ENCODE data around the gene ITGB7. TPM values are rescaled to one million over a fixed set of nuclear protein-coding genes. Genes with fewer than 3 reads are reported as not detected.

Gene ITGB7
- total and polyA plus RNA-seq, 2 of the 4 experiments (the other 2 are of a cell fraction) = 0.18 to 0.44 TPM

GRCh38 chr12:53161119-53161911, 45.7 kb downstream of the ITGB7 start:
- in situ Hi-C loops (cut with MboI; ENCODE audit: low sequenced_read_pairs) (no loop called here), dilution Hi-C loops (cut with HindIII; ENCODE audit: low sequenced_read_pairs, unreplicated experiment) (no loop called here), intact Hi-C loops (cut with micrococcal nuclease) (no loop called here)
- Histone ChIP-seq H4K8ac (ENCODE audit: low read depth in 2 of 2, low read length in 2 of 2) (no peak overlapping the region), H3K4me3 (ENCODE audit: insufficient read depth, low read depth, low read length) (no peak overlapping the region), H2BK20ac (ENCODE audit: low read depth, low read length) (no peak overlapping the region), H3K56ac (ENCODE audit: extremely low read depth, insufficient read depth, low read length) (no peak overlapping the region), H2BK120ac (ENCODE audit: low read depth, low read length) (no peak overlapping the region), H3K9me1 (ENCODE audit: insufficient read depth, low read length) (no peaks in the 10 kb centered on the region), H2AFZ (replicated peaks; ENCODE audit: low read length, poor library complexity) (no peak overlapping the region), H3K4ac (ENCODE audit: low read depth, low read length) (no peak overlapping the region), H3K23ac (ENCODE audit: low read depth, low read length) (no peak overlapping the region), H3K9ac (ENCODE audit: low read depth, low read length) (no peak overlapping the region), H4K5ac (ENCODE audit: low read depth, low read length) (no peak overlapping the region), H3K14ac (replicated peaks; ENCODE audit: low read depth, low read length) (no peak overlapping the region), H4K91ac (ENCODE audit: insufficient read depth, low read depth, low read length) (no peak overlapping the region), H3K4me2 (ENCODE audit: low read depth, low read length) (no peak overlapping the region), H2BK5ac (ENCODE audit: low read depth, low read length, poor library complexity, severe bottlenecking) (no peak overlapping the region), H3K27ac (ENCODE audit: insufficient read depth, low read length) (no peak overlapping the region), H3K27me3 (ENCODE audit: control insufficient read depth, insufficient read depth, low read length) (no peaks in the 10 kb centered on the region), H2AK5ac (ENCODE audit: low read depth, low read length) (no peak overlapping the region), H2AK9ac (replicated peaks; ENCODE audit: low read depth, low read length, poor library complexity) (peak overlapping the region; percentile 10), H3K9me3 (ENCODE audit: control insufficient read depth, insufficient read depth, low read length) (no peaks in the 10 kb centered on the region), H3K18ac (ENCODE audit: low read depth, low read length) (no peak overlapping the region), H4K20me1 (ENCODE audit: insufficient read depth, low read length) (no peaks in the 10 kb centered on the region), H3K4me1 (ENCODE audit: control insufficient read depth, insufficient read depth, low read length) (0 out of 2 replicates have a peak, but pooled peaks cover 1% of the 10 kb centered on the region), H3K79me1 (ENCODE audit: low read depth in 1 of 2, low read length in 2 of 2) (no peaks in the 10 kb centered on the region), H3K36me3 (ENCODE audit: control insufficient read depth, insufficient read depth, low read length) (peaks cover 7% of the 10 kb centered on the region; the same call in 1 of the 2 replicates), H2BK15ac (ENCODE audit: low read depth, low read length) (no peak overlapping the region)
- no peak for TF ChIP-seq BHLHE40 (IDR thresholded peaks at IDR 0.05; ENCODE audit: low read depth, low read length)
- TF ChIP-seq RCOR1 (IDR thresholded peaks at IDR 0.05; ENCODE audit: insufficient replicate concordance, low read length) = no peak
- TF ChIP-seq CTCF (conservative IDR thresholded peaks at IDR 0.05; ENCODE audit: low read depth, low read length) = no peak
- no peak for TF ChIP-seq FOS (IDR thresholded peaks at IDR 0.05; ENCODE audit: low read depth, low read length)
- TF ChIP-seq MAZ (IDR thresholded peaks at IDR 0.05; ENCODE audit: borderline replicate concordance, low read depth, low read length) = no peak
- ChIA-PET POLR2A (ENCODE audit: unreplicated experiment) (interaction anchor here (0.6 to 0.9 kb wide), 2 partner anchors 11 to 20 kb away, joined by 3 to 28 read pairs; no protein-coding TSS in a partner anchor), CTCF (interaction anchor here (2.4 kb wide), 2 partner anchors 36 to 95 kb away, joined by 11 to 16 read pairs; no protein-coding TSS in a partner anchor)
- no peak for DNase-seq
- no TSS peak for BruUV-seq (replicated peaks)
- no peak for ATAC-seq (ENCODE audit: low read depth)
- WGBS, 2 experiments (ENCODE audit: extremely low coverage in 2 of 2, insufficient read length in 1 of 2) = no CpG with 5 or more reads among the region's 8 CpGs
